IMR-90 (cell line): ENCODE data around the gene PDCL2. TPM values are rescaled to one million over a fixed set of nuclear protein-coding genes. Genes with fewer than 3 reads are reported as not detected.

Experiments
- ATAC-seq: fragments of 200-7000 bp; cut with Tn5 transposase; 2 replicates; pipeline ENCODE4 v1.9.1; 2020; ENCODE audit warnings: low read depth, mild to moderate bottlenecking, moderate library complexity
- BruUV-seq: library from RNA; stranded (reverse); fragments of 400-500 nt; replicated peaks from 2 replicates; lab custom pipeline; 2021; lab: Mats Ljungman, UMichigan
- CTCF ChIA-PET: fragments of 300-600 bp; formaldehyde crosslinking; extraction: SDS; loops from one replicate; lab custom pipeline; 2021; ENCODE audit warnings: antibody characterized with exemption; lab: Yijun Ruan, JAX
- POLR2A ChIA-PET: fragments of 300-600 bp; sonication (Branson Sonifier 250); formaldehyde crosslinking; loops from one replicate; lab custom pipeline; 2022; ENCODE audit warnings: antibody characterized with exemption; ENCODE audit not compliant: unreplicated experiment; lab: Charles Lee
- DNase-seq: peaks from one replicate; pipeline ENCODE4 v3.0.0; 2013
- H2AFZ ChIP-seq: replicated peaks from 2 replicates; pipeline ENCODE3; 2013; ENCODE audit warnings: low read length, mild to moderate bottlenecking; ENCODE audit not compliant: poor library complexity
- H2AK5ac ChIP-seq: 2 replicates; pipeline ENCODE4 v1.6.1; 2013; ENCODE audit warnings: low read depth, low read length, inconsistent platforms
- H2AK9ac ChIP-seq: replicated peaks from 2 replicates; pipeline ENCODE3; 2013; ENCODE audit warnings: mild to moderate bottlenecking, low read depth, low read length, moderate library complexity; ENCODE audit not compliant: poor library complexity
- H2BK120ac ChIP-seq: 2 replicates; pipeline ENCODE4 v1.6.1; 2013; ENCODE audit warnings: low read depth, low read length, inconsistent platforms
- H2BK15ac ChIP-seq: 3 replicates; pipeline ENCODE4 v1.6.1; 2013; ENCODE audit warnings: low read depth, low read length, inconsistent platforms
- H2BK20ac ChIP-seq: 2 replicates; pipeline ENCODE4 v1.6.1; 2013; ENCODE audit warnings: low read depth, mild to moderate bottlenecking, inconsistent platforms, low read length, moderate library complexity
- H2BK5ac ChIP-seq: 2 replicates; pipeline ENCODE4 v1.6.1; 2013; ENCODE audit warnings: mild to moderate bottlenecking, low read depth, low read length, inconsistent platforms; ENCODE audit not compliant: poor library complexity, severe bottlenecking
- H3K14ac ChIP-seq: replicated peaks from 2 replicates; pipeline ENCODE4 v1.6.1; 2013; ENCODE audit warnings: low read depth, low read length, inconsistent platforms
- H3K18ac ChIP-seq: 2 replicates; pipeline ENCODE4 v1.6.1; 2013; ENCODE audit warnings: low read depth, low read length, control low read depth
- H3K23ac ChIP-seq: 2 replicates; pipeline ENCODE4 v1.6.1; 2013; ENCODE audit warnings: low read depth, low read length, inconsistent platforms
- H3K27ac ChIP-seq: 2 replicates; pipeline ENCODE4 v1.5.1; 2013; ENCODE audit warnings: mild to moderate bottlenecking, control low read depth, low read length; ENCODE audit not compliant: insufficient read depth
- H3K27me3 ChIP-seq: 2 replicates; pipeline ENCODE4 v1.6.1; 2013; ENCODE audit warnings: low read length; ENCODE audit not compliant: control insufficient read depth, insufficient read depth
- H3K36me3 ChIP-seq: 2 replicates; pipeline ENCODE4 v1.6.1; 2013; ENCODE audit warnings: low read length, mixed read lengths; ENCODE audit not compliant: control insufficient read depth, insufficient read depth
- H3K4ac ChIP-seq: 2 replicates; pipeline ENCODE4 v1.6.1; 2013; ENCODE audit warnings: low read depth, low read length, inconsistent platforms
- H3K4me1 ChIP-seq: 2 replicates; pipeline ENCODE4 v1.6.1; 2013; ENCODE audit warnings: low read length, mixed read lengths; ENCODE audit not compliant: control insufficient read depth, insufficient read depth
- H3K4me2 ChIP-seq: 2 replicates; pipeline ENCODE4 v1.6.1; 2013; ENCODE audit warnings: low read depth, mild to moderate bottlenecking, control low read depth, low read length, moderate library complexity
- H3K4me3 ChIP-seq: 2 replicates; pipeline ENCODE4 v1.5.1; 2013; ENCODE audit warnings: low read depth, mild to moderate bottlenecking, control low read depth, low read length, moderate library complexity; ENCODE audit not compliant: insufficient read depth
- H3K56ac ChIP-seq: 2 replicates; pipeline ENCODE4 v1.6.1; 2013; ENCODE audit warnings: low read length, inconsistent platforms; ENCODE audit not compliant: insufficient read depth; ENCODE audit errors: extremely low read depth
- H3K79me1 ChIP-seq, 2 experiments: 2 replicates each; pipeline ENCODE4 v1.6.1; 2013; ENCODE audit warnings: low read length in 2 of 2, inconsistent platforms in 1 of 2, low read depth in 1 of 2
- H3K9ac ChIP-seq: 2 replicates; pipeline ENCODE4 v1.6.1; 2013; ENCODE audit warnings: low read depth, low read length, control low read depth
- H3K9me1 ChIP-seq: 2 replicates; pipeline ENCODE4 v1.6.1; 2013; ENCODE audit warnings: low read length, inconsistent platforms; ENCODE audit not compliant: insufficient read depth
- H3K9me3 ChIP-seq: 2 replicates; pipeline ENCODE4 v1.6.1; 2013; ENCODE audit warnings: low read length; ENCODE audit not compliant: control insufficient read depth, insufficient read depth
- H4K20me1 ChIP-seq: 2 replicates; pipeline ENCODE4 v1.6.1; 2013; ENCODE audit warnings: low read length, inconsistent platforms; ENCODE audit not compliant: insufficient read depth
- H4K5ac ChIP-seq: 2 replicates; pipeline ENCODE4 v1.6.1; 2013; ENCODE audit warnings: mild to moderate bottlenecking, low read depth, low read length, control low read depth
- H4K8ac ChIP-seq, 2 experiments: 2 replicates each; pipeline ENCODE4 v1.6.1; 2013; ENCODE audit warnings: low read depth in 2 of 2, low read length in 2 of 2, control low read depth in 1 of 2, inconsistent platforms in 1 of 2
- H4K91ac ChIP-seq: 2 replicates; pipeline ENCODE4 v1.6.1; 2013; ENCODE audit warnings: low read depth, low read length, inconsistent platforms; ENCODE audit not compliant: insufficient read depth
- FOS ChIP-seq: fragments of 150-350 bp; IDR thresholded peaks from 2 replicates; pipeline ENCODE4 v1.6.1; 2016; ENCODE audit warnings: low read depth, low read length
- WGBS, 2 experiments: methylation state at CpG; one replicate each; pipeline versions ENCODE4 v1.1.5 to v1.1.7; 2013; ENCODE audit warnings: missing lambda C conversion rate in 2 of 2; ENCODE audit not compliant: insufficient read length in 1 of 2; ENCODE audit errors: extremely low coverage in 2 of 2; 5-methylcytosine and 5-hydroxymethylcytosine counted together
- dilution Hi-C: fragments of 300-500 bp; cut with HindIII; formaldehyde crosslinking; loops from one replicate; pipeline ENCODE4 v1.14.3; 2018; ENCODE audit warnings: low sequenced_read_pairs; ENCODE audit not compliant: unreplicated experiment
- in situ Hi-C: fragments of 300-500 bp; cut with MboI; formaldehyde crosslinking; loops from 3 replicates; pipeline ENCODE4 v1.14.3; 2019; ENCODE audit warnings: low sequenced_read_pairs, inconsistent platforms, mixed read lengths
- intact Hi-C: fragments of 100-400 bp; cut with micrococcal nuclease; formaldehyde crosslinking; loops from 2 replicates; pipeline ENCODE4 v1.10.0; 2022
- polyA plus RNA-seq, 3 experiments: library from polyadenylated mRNA; depleted of rRNA; stranded (reverse); fragments of >200 nt; gene quantifications; 2 replicates each; pipeline ENCODE4 v1.2.3, GENCODE V29; 2012; ENCODE audit warnings: low replicate concordance in 1 of 3
- total RNA-seq: library from RNA; depleted of rRNA; stranded (reverse); fragments of >200 nt; gene quantifications from 2 replicates; pipeline ENCODE4 v1.2.3, GENCODE V29; 2012

PDCL2 gene
- total and polyA plus RNA-seq, 2 of the 4 experiments (the other 2 are of a cell fraction) = not detected

- Histone ChIP-seq H2AFZ (no peak overlapping the region), H3K36me3 (no peaks in the 10 kb centered on the region), H3K14ac (no peak overlapping the region), H3K4me2 (no peak overlapping the region), H2BK5ac (no peak overlapping the region), H3K27ac (no peak overlapping the region), H4K91ac (no peak overlapping the region), H3K4ac (no peak overlapping the region), H2AK5ac (no peak overlapping the region), H3K56ac (no peak overlapping the region), H3K79me1 (no peaks in the 10 kb centered on the region), H2BK15ac (no peak overlapping the region), H3K9me1 (no peaks in the 10 kb centered on the region), H3K4me1 (no peaks in the 10 kb centered on the region), H2BK120ac (no peak overlapping the region), H3K18ac (no peak overlapping the region), H3K9ac (no peak overlapping the region), H2BK20ac (no peak overlapping the region), H4K5ac (no peak overlapping the region), H3K4me3 (no peak overlapping the region), H3K9me3 (no peaks in the 10 kb centered on the region), H3K23ac (no peak overlapping the region), H2AK9ac (no peak overlapping the region), H4K20me1 (no peaks in the 10 kb centered on the region), H4K8ac (no peak overlapping the region), H3K27me3 (0 out of 2 replicates have a peak, but pooled peaks cover 1% of the 10 kb centered on the region)
- in situ Hi-C loops (no loop called here), intact Hi-C loops (no loop called here), dilution Hi-C loops (no loop called here)
- no peak for DNase-seq
- no peak for ATAC-seq
- ChIA-PET POLR2A (no interaction called here), CTCF (no interaction called here)
- no TSS peak for BruUV-seq
- no peak for TF ChIP-seq FOS
- WGBS, 2 experiments = no CpG with 5 or more reads among the region's 3 CpGs
These were observed 21.6 kb upstream of the PDCL2 start for GRCh38 chr4:55613621-55614020.
